ENCODE results near the gene HP. TPM values are rescaled to one million over a fixed set of nuclear protein-coding genes. Genes with fewer than 3 reads are reported as not detected.

The HP gene
- total RNA-seq, 1 donor from 2014 or later: 66.8 TPM

- Histone ChIP-seq H3K36me3 (peaks cover 45% of the 10 kb centered on the region), H3K27me3 (ENCODE audit: low read depth) (no peaks in the 10 kb centered on the region), H3K27ac (no peak overlapping the region), H3K9me3 (no peaks in the 10 kb centered on the region), H3K4me3 (no peak overlapping the region), H3K4me1 (no peaks in the 10 kb centered on the region)
- DNase-seq (no peak), ATAC-seq (no peak)
- TF ChIP-seq, protein P1, sequence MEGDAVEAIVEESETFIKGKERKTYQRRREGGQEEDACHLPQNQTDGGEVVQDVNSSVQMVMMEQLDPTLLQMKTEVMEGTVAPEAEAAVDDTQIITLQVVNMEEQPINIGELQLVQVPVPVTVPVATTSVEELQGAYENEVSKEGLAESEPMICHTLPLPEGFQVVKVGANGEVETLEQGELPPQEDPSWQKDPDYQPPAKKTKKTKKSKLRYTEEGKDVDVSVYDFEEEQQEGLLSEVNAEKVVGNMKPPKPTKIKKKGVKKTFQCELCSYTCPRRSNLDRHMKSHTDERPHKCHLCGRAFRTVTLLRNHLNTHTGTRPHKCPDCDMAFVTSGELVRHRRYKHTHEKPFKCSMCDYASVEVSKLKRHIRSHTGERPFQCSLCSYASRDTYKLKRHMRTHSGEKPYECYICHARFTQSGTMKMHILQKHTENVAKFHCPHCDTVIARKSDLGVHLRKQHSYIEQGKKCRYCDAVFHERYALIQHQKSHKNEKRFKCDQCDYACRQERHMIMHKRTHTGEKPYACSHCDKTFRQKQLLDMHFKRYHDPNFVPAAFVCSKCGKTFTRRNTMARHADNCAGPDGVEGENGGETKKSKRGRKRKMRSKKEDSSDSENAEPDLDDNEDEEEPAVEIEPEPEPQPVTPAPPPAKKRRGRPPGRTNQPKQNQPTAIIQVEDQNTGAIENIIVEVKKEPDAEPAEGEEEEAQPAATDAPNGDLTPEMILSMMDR (IDR thresholded peaks at IDR 0.05): no peak
- intact Hi-C loops (cut with DNase I): no loop called here
Observed at GRCh38 chr16:72083778-72084404, 29.6 kb downstream of the HP start.

- TF ChIP-seq, protein P1 (IDR thresholded peaks at IDR 0.05): no peak
- intact Hi-C loops (cut with DNase I): no loop called here
- DNase-seq (no peak), ATAC-seq (no peak)
- H3K36me3 ChIP-seq: peaks cover 50% of the 10 kb centered on the region
- no peak overlapping the region for H3K27ac ChIP-seq
- no peaks in the 10 kb centered on the region for H3K27me3 ChIP-seq (ENCODE audit: low read depth)
- no peaks in the 10 kb centered on the region for H3K9me3 ChIP-seq
- no peak overlapping the region for H3K4me3 ChIP-seq
- no peaks in the 10 kb centered on the region for H3K4me1 ChIP-seq
Observed at GRCh38 chr16:72084445-72084844, 30.1 kb downstream of the HP start.

DNA sequence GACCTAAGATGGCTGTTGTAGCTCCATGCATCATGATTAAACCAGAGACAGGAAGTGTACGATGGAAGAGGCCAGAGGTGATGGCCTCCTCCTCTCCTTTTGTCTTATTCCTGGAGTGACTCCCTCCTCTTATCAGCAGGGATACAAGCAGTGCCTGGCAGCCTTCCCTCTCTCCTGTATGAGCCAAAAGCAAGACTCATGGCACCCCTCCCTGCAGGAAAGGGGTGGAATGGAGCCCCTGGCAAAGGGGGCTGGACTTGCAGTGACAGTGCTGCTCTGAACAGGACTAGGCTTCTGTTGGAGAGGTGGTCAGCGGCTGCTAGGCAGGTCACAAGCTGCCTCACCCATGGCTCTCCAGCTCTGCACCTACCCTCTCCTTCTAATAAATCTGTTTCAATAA, 30.7 kb downstream of the HP start:
- ATAC-seq: no peak
- H3K36me3 ChIP-seq: peaks cover 56% of the 10 kb centered on the region
- intact Hi-C loops (cut with DNase I): no loop called here

GRCh38 chr16:72091217-72091616, 36.9 kb downstream of the HP start:
- TF ChIP-seq, protein P1 (IDR thresholded peaks at IDR 0.05): no peak
- no peak overlapping the region for H3K27ac ChIP-seq

More for the DNA sequence above, 30.7 kb downstream of the HP start:
- Histone ChIP-seq H3K27me3 (ENCODE audit: low read depth) (no peaks in the 10 kb centered on the region), H3K4me1 (no peaks in the 10 kb centered on the region), H3K27ac (no peak overlapping the region), H3K9me3 (no peaks in the 10 kb centered on the region), H3K4me3 (no peak overlapping the region)
- TF ChIP-seq, protein P1 (IDR thresholded peaks at IDR 0.05): no peak
- no peak for DNase-seq

DNA sequence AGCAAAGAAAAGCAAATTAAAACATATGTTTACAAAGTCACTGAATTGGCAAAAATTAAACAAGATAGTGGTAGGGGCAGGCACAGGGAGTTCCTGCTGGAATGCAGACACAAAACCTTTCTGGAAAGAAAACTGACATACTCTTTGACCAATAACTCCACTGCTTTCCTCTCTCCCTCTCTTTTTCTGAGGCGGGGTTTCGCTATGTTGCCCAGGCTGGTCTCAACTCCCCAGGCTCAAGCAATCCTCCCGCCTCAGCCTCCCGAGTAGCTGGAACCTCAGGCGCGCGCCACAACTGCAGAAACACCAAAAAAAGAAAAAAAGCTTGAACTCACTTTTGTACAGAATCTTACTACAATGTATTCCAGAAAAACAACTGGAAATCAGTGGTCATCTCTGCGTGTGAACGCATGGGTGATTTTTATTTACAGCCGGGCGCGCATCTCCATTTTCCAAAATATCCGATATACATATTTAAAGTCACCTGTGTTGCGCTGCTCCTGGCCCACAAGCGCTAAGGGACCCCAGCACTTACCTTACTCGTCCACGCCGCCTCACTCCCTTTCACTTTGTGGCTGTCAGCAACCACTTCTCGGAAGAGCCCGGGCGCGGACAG, 38.6 kb downstream of the HP start:
- TF ChIP-seq, protein P1 (IDR thresholded peaks at IDR 0.05): no peak
- DNase-seq (no peak), ATAC-seq (peak; percentile 50 to 59)
- peak overlapping the region; percentile 94 for H3K27ac ChIP-seq
- intact Hi-C loops (cut with DNase I): no loop called here
- no peaks in the 10 kb centered on the region for H3K9me3 ChIP-seq
- peak overlapping the region; percentile 98 for H3K4me3 ChIP-seq
- H3K27me3 ChIP-seq (ENCODE audit: low read depth): no peaks in the 10 kb centered on the region
- H3K36me3 ChIP-seq: peaks cover 47% of the 10 kb centered on the region
- H3K4me1 ChIP-seq: peaks cover 41% of the 10 kb centered on the region

More at GRCh38 chr16:72091217-72091616, 36.9 kb downstream of the HP start:
- Histone ChIP-seq H3K4me1 (peaks cover 41% of the 10 kb centered on the region), H3K27me3 (ENCODE audit: low read depth) (no peaks in the 10 kb centered on the region), H3K4me3 (no peak overlapping the region), H3K36me3 (peaks cover 45% of the 10 kb centered on the region), H3K9me3 (no peaks in the 10 kb centered on the region)
- no peak for DNase-seq
- intact Hi-C loops (cut with DNase I): no loop called here
- ATAC-seq: no peak
